ENCODE measurements around the gene SPATA9. TPM values are rescaled to one million over a fixed set of nuclear protein-coding genes. Genes with fewer than 3 reads are reported as not detected.
"Not testable (repeated sequence)": the region's sequence is repeated elsewhere in the genome, so short reads cannot be mapped to it uniquely, and the experiment has no call there.

Gene SPATA9
- total and polyA plus RNA-seq, 9 of the 15 experiments (the other 6 are each of a cell fraction or from before 2014, with no cell fraction given) = 0.16 to 5.5 (median 0.39) TPM; not detected in 3

- TF ChIP-seq MLLT1 (IDR thresholded peaks at IDR 0.05) = peak in 1 of 2 experiments; percentile 10; a peak in 1 of 4 replicates
- peak; percentile 48 for TF ChIP-seq POLR2B (IDR thresholded peaks at IDR 0.05; ENCODE audit: low read depth, partially characterized antibody)
- TF ChIP-seq NFE2 (IDR thresholded peaks at IDR 0.05; ENCODE audit: low read depth) = 0 out of 2 replicates have a peak, but pooled peaks have one; percentile 30
- TF ChIP-seq SMARCA4 (IDR thresholded peaks at IDR 0.05) = peak; percentile 84; the same call in 1 of the 2 replicates
- TF ChIP-seq DPF2 (IDR thresholded peaks at IDR 0.05) = peak; percentile 89
- TF ChIP-seq ZNF644 (tag; IDR thresholded peaks at IDR 0.05; ENCODE audit: low read depth) = peak; percentile 67; the same call in 1 of the 2 replicates
- TF ChIP-seq GATAD2A (IDR thresholded peaks at IDR 0.05) = 0 out of 2 replicates have a peak, but pooled peaks have one; percentile 20
- peak; percentile 64; the same call in 1 of the 2 replicates for TF ChIP-seq ZBTB7A (IDR thresholded peaks at IDR 0.05; ENCODE audit: borderline replicate concordance, control insufficient read depth, low read depth, low read length)
- TF ChIP-seq ARID1B (IDR thresholded peaks at IDR 0.05) = peak; percentile 75
- TF ChIP-seq PHF8 (IDR thresholded peaks at IDR 0.05; ENCODE audit: borderline replicate concordance, low read length) = peak; percentile 40
- peak; percentile 66 for TF ChIP-seq POLR2A (conservative IDR thresholded peaks at IDR 0.05)
- peak; percentile 53 for TF ChIP-seq PML (IDR thresholded peaks at IDR 0.05; ENCODE audit: low read length)
- peak; percentile 98 for TF ChIP-seq MYNN (IDR thresholded peaks at IDR 0.05)
- TF ChIP-seq MYNN (CRISPR knock-in tag; IDR thresholded peaks at IDR 0.05) = not testable (repeated sequence)
- TF ChIP-seq SPI1 (IDR thresholded peaks at IDR 0.05; ENCODE audit: borderline replicate concordance, low read depth, low read length) = 0 out of 2 replicates have a peak, but pooled peaks have one; percentile 13
- TF ChIP-seq SMAD1 (IDR thresholded peaks at IDR 0.05; ENCODE audit: low read depth, low read length, partially characterized antibody) = peak; percentile 10
- peak; percentile 51; the same call in 1 of the 2 replicates for TF ChIP-seq ETV1 (tag; conservative IDR thresholded peaks at IDR 0.05; ENCODE audit: low read depth)
- TF ChIP-seq, protein P1, sequence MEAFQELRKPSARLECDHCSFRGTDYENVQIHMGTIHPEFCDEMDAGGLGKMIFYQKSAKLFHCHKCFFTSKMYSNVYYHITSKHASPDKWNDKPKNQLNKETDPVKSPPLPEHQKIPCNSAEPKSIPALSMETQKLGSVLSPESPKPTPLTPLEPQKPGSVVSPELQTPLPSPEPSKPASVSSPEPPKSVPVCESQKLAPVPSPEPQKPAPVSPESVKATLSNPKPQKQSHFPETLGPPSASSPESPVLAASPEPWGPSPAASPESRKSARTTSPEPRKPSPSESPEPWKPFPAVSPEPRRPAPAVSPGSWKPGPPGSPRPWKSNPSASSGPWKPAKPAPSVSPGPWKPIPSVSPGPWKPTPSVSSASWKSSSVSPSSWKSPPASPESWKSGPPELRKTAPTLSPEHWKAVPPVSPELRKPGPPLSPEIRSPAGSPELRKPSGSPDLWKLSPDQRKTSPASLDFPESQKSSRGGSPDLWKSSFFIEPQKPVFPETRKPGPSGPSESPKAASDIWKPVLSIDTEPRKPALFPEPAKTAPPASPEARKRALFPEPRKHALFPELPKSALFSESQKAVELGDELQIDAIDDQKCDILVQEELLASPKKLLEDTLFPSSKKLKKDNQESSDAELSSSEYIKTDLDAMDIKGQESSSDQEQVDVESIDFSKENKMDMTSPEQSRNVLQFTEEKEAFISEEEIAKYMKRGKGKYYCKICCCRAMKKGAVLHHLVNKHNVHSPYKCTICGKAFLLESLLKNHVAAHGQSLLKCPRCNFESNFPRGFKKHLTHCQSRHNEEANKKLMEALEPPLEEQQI (IDR thresholded peaks at IDR 0.05) = peak; percentile 6; the same call in 1 of the 2 replicates
- peak; percentile 28; the same call in 1 of the 2 replicates for TF ChIP-seq MBD2 (IDR thresholded peaks at IDR 0.05; ENCODE audit: borderline replicate concordance, low read depth)
- peak; percentile 56; the same call in 1 of the 2 replicates for TF ChIP-seq POLR2AphosphoS5 (IDR thresholded peaks at IDR 0.05; ENCODE audit: control insufficient read depth, insufficient read depth, low read depth, low read length)
- TF ChIP-seq, protein P2, sequence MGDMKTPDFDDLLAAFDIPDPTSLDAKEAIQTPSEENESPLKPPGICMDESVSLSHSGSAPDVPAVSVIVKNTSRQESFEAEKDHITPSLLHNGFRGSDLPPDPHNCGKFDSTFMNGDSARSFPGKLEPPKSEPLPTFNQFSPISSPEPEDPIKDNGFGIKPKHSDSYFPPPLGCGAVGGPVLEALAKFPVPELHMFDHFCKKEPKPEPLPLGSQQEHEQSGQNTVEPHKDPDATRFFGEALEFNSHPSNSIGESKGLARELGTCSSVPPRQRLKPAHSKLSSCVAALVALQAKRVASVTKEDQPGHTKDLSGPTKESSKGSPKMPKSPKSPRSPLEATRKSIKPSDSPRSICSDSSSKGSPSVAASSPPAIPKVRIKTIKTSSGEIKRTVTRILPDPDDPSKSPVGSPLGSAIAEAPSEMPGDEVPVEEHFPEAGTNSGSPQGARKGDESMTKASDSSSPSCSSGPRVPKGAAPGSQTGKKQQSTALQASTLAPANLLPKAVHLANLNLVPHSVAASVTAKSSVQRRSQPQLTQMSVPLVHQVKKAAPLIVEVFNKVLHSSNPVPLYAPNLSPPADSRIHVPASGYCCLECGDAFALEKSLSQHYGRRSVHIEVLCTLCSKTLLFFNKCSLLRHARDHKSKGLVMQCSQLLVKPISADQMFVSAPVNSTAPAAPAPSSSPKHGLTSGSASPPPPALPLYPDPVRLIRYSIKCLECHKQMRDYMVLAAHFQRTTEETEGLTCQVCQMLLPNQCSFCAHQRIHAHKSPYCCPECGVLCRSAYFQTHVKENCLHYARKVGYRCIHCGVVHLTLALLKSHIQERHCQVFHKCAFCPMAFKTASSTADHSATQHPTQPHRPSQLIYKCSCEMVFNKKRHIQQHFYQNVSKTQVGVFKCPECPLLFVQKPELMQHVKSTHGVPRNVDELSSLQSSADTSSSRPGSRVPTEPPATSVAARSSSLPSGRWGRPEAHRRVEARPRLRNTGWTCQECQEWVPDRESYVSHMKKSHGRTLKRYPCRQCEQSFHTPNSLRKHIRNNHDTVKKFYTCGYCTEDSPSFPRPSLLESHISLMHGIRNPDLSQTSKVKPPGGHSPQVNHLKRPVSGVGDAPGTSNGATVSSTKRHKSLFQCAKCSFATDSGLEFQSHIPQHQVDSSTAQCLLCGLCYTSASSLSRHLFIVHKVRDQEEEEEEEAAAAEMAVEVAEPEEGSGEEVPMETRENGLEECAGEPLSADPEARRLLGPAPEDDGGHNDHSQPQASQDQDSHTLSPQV (IDR thresholded peaks at IDR 0.05) = peak; percentile 8
Observed at GRCh38 chr5:95710651-95711500, 28.1 kb upstream of the SPATA9 start (continued).
